Epithelial cell of proximal tubule (primary cell): Measurements from ENCODE around the gene TMEM243. TPM values are rescaled to one million over a fixed set of nuclear protein-coding genes. Genes with fewer than 3 reads are reported as not detected.

Source experiments
- DNase-seq: peaks from one replicate; pipeline ENCODE4 v3.0.0-alpha.2; 2011; ENCODE audit warnings: low read depth
- H3K4me3 ChIP-seq: 2 replicates; pipeline ENCODE4 v1.5.1; 2011; ENCODE audit warnings: low read depth, mild to moderate bottlenecking, low read length
- total RNA-seq: library from RNA; depleted of rRNA; stranded (reverse); fragments of >200 nt; gene quantifications from 2 replicates; pipeline ENCODE4 v1.2.3, GENCODE V29; 2015
- TF ChIP-seq, protein P1 (sequence below): conservative IDR thresholded peaks from 2 replicates; pipeline ENCODE4 v1.5.1; 2012; ENCODE audit warnings: low read depth, mild to moderate bottlenecking, low read length

The TMEM243 gene
- total RNA-seq, 1 donor from 2014 or later, result 37.3 TPM

DNA sequence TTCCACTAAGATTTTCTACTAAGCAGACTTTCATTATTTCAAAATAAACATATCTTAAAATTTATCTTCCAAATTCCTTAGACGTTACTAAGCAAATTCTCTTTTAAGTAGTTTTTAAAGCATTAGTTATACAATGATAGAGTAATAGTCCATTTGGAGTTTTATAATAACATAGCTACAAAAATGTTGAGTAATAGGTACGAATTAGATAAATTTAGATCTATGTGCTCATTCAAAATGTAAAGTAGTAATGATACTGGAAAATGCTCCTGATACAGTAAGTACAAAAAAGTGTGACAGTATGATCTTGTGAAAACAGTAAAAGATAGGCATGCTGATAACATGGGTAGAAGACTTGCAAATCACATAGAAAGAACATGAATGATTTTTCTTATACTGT is 62.8 kb downstream of the TMEM243 start:
- DNase-seq, result no peak
- TF ChIP-seq, protein P1, sequence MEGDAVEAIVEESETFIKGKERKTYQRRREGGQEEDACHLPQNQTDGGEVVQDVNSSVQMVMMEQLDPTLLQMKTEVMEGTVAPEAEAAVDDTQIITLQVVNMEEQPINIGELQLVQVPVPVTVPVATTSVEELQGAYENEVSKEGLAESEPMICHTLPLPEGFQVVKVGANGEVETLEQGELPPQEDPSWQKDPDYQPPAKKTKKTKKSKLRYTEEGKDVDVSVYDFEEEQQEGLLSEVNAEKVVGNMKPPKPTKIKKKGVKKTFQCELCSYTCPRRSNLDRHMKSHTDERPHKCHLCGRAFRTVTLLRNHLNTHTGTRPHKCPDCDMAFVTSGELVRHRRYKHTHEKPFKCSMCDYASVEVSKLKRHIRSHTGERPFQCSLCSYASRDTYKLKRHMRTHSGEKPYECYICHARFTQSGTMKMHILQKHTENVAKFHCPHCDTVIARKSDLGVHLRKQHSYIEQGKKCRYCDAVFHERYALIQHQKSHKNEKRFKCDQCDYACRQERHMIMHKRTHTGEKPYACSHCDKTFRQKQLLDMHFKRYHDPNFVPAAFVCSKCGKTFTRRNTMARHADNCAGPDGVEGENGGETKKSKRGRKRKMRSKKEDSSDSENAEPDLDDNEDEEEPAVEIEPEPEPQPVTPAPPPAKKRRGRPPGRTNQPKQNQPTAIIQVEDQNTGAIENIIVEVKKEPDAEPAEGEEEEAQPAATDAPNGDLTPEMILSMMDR, result no peak
- H3K4me3 ChIP-seq, result no peak overlapping the region

DNA sequence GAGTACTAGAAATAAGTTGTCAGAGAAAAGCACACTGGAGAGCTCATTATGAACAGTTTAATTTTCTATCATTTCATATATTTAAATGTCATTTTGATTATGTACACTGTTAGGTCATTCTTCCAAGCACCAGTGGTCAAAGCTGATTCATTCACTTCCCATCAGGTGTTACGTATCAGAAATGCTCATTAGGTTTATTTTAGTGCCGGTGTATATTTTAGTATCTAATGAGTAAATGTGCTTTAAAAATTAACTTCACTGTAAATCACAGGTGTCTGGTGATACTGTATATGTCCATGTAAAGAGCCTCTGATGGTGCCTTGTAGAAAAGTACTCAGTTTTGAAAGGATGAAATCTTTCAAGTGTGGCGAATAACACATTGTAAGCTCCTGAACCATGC is 63.7 kb downstream of the TMEM243 start:
- no peak for DNase-seq
- TF ChIP-seq, protein P1, result no peak
- H3K4me3 ChIP-seq, result peak overlapping the region; percentile 6

DNA sequence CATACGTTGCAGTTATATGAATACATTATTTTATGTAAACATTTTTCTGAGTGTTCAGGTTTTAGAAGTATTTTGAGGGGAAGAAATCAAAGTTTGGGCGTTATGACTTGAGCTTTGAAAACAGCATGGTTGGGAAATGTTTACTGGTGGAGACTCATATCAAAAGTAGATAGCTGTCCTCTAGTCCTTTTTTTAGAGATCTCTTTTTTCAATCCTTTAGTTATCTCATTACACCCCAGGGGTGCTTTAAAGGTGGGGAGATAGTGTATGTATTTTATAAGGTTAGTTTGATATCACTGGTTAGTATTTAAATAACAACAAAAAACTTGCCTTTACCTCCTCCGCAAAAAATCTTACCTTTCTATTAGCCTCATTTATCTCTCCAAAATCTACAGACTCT is 65.0 kb downstream of the TMEM243 start:
- H3K4me3 ChIP-seq, result peak overlapping the region; percentile 91
- TF ChIP-seq, protein P1, result no peak

DNA sequence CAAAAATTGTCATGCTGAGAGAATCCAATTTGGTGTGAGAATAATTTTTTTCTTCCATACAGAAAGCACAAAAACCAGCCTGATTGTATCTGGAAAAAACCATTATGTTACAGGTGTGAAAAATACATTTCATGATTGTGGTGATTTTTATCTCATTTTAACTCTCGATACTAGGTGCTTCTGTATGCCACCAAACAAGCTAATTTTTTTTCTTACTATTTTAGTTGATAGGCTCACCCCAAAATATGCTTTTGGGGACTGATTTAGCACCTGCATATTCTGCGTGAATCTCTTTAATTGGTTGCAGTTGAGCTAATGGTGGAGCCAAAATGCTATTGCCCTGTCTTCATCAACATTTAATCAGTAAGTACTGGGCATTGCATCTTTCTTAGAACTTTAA is 65.4 kb downstream of the TMEM243 start:
- no peak for DNase-seq
- peak overlapping the region; percentile 91 for H3K4me3 ChIP-seq
- TF ChIP-seq, protein P1, result no peak

More for the DNA sequence above, 65.0 kb downstream of the TMEM243 start:
- DNase-seq, result no peak

DNA sequence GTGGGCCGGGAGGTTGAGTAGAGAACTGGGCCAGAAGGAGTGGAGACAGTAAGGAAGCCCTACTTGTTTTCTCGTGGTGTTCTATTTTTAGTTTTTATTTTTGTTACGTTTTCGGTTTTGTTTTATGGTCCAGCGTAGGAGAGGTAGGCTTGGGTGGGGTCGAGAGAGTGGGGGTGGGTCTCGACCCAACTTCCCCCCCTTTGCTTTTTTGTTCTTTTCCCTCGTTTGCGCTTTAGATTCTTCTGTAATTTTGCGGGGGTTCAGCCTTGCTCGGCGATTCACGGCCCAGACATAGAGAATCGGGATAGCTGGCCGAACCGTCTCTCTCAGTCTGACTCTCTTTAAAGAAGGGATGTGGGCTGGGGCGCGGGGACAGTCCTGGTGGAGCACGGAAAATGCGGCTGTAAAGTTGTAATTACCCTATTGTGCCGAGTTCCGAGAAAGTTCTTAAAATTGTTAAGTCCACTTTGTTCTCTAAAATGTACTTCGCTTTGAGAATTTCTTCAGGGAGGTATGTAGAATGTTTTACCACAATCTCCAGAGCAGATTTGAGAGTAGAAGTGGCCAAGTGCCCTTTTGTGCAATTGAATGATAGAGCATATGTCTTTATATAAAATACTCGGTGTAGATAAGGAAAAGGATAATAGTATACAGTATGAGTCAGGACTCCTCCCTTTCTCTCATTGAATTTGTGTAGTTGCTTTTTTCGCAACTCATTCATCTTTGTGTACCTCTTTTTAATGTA is 66.5 kb downstream of the TMEM243 start:
- no peak for DNase-seq
- H3K4me3 ChIP-seq, result peak overlapping the region; percentile 91
- TF ChIP-seq, protein P1, result no peak

DNA sequence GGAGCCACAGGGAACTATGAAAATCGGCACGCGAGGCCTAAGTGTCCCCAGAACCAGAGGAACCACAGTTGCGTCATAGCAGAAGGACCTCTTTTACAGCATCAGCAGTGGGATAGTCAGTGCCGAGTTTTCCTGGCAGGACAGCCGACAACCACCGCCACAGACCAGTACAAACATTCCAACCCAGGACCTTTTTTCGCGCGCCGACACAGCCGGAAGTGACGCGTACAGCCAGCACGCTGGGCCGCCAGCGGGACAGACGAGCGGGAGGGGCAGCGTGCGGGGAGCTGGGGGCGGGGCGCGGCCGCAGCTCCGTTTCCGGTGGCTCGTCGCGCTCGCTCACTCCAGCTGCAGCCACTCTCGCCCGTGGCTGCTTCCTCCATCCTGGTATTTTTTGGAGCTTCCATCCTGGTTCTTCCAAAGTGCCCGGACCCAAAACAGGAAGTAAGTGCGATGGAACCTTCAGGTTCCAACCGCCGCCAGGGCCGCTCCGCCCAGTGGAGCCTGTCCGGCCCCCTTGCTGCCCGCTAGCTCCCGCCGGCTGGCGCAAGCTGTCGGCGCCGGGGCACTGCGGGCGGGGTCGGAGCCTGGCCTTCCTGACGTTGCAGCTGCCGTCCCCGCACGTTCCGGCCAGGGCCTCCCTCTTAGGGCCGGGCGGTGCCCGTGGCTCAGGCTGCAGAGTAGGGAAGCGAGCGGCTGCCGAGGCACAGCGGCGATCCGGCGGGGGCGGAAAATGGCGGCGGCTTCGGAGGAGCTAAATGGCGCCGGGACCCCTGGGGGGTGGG is 67.2 kb downstream of the TMEM243 start, which contains the start of gene DMTF1:
Gene DMTF1 (plus strand): TSS at position 342 of the 785 bp plus-strand sequence. CDS start 12,489 bp downstream, outside the sequence.
- H3K4me3 ChIP-seq, result peak within 1 kb of the TSS; percentile 91
- peak; percentile 63 for DNase-seq
- TF ChIP-seq, protein P1, result no peak
